ENCODE results near the gene TEPSIN.

GRCh38 chr17:81194225-81194760, 44.6 kb downstream of the TEPSIN start:
- TF ChIP-seq CTCF (IDR thresholded peaks at IDR 0.05) (no peak), POLR2A (IDR thresholded peaks at IDR 0.05) (no peak), POLR2AphosphoS5 (IDR thresholded peaks at IDR 0.05) (no peak)

Data from transverse colon (tissue), 4 donors.